ENCODE results near the gene EIF1AX.

- TF ChIP-seq CTCF (IDR thresholded peaks at IDR 0.05; ENCODE audit: low read depth, low read length) (no peak), POLR2A (IDR thresholded peaks at IDR 0.05; ENCODE audit: extremely low read depth, insufficient read length) (no peak)
Measured at GRCh38 chrX:20147561-20147960, 5.9 kb upstream of the EIF1AX start.
